SU-DHL-6 (cell line): ENCODE results near the gene DDX10.

ENCODE experiments used
- EZH2phosphoT487 ChIP-seq: fragments of 200-600 bp; sonication (generic), shearing (Covaris generic); conservative IDR thresholded peaks from 2 replicates; pipeline ENCODE4 v1.6.1; 2018; ENCODE audit warnings: mild to moderate bottlenecking, antibody characterized with exemption, low read length, moderate library complexity, mixed read lengths
- TF ChIP-seq, protein P1 (sequence below): fragments of 200-600 bp; sonication (generic); IDR thresholded peaks from one replicate; pipeline ENCODE4 v1.5.1; 2017; ENCODE audit warnings: antibody characterized with exemption, mild to moderate bottlenecking, low read length, moderate library complexity; ENCODE audit not compliant: insufficient read depth, poor library complexity, severe bottlenecking

DNA sequence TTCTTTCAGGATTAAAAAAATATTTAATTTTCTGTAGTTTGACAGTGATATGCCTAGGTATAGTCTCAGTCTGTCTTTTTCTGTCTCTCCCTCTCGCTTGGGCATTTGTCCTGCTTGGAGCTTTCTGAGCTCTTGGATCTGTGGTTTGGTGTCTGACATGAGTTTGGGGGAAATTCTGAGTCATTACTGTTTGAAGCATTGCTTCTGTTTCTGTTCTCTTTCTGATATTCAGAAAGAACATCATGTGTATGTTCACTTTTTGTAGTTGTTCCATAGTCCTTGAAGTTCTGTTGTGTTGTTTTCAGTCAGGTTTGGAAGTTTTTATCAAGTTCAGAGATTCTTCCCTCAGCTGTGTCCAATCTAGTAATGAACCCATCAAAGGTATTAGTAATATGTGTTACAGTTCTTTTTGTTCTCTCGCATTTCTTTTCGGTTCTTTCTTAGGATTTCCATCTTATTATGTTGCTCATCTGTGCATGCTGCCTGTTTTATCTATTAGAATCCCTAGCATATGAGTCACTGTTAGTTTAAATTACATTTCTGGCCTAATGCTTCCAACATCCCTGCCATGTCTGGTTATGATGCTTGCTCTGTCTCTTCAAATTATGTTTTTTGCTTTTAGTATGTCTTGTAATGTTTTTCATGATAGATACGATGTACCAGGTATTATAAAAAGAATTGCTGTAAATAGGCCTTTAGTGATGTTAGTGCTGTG, 48.4 kb downstream of the DDX10 start:
- TF ChIP-seq, protein P1, sequence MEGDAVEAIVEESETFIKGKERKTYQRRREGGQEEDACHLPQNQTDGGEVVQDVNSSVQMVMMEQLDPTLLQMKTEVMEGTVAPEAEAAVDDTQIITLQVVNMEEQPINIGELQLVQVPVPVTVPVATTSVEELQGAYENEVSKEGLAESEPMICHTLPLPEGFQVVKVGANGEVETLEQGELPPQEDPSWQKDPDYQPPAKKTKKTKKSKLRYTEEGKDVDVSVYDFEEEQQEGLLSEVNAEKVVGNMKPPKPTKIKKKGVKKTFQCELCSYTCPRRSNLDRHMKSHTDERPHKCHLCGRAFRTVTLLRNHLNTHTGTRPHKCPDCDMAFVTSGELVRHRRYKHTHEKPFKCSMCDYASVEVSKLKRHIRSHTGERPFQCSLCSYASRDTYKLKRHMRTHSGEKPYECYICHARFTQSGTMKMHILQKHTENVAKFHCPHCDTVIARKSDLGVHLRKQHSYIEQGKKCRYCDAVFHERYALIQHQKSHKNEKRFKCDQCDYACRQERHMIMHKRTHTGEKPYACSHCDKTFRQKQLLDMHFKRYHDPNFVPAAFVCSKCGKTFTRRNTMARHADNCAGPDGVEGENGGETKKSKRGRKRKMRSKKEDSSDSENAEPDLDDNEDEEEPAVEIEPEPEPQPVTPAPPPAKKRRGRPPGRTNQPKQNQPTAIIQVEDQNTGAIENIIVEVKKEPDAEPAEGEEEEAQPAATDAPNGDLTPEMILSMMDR = no peak
- no peak for TF ChIP-seq EZH2phosphoT487
